GM19240 (cell line): ENCODE measurements around the gene LMX1B.
"Not testable (repeated sequence)": the region's sequence is repeated elsewhere in the genome, so short reads cannot be mapped to it uniquely, and the experiment has no call there.

Source experiments
- DNase-seq: peaks from one replicate; pipeline ENCODE4 v3.0.0; 2011; ENCODE audit warnings: low spot score; ENCODE audit not compliant: insufficient read length

The LMX1B gene

DNA sequence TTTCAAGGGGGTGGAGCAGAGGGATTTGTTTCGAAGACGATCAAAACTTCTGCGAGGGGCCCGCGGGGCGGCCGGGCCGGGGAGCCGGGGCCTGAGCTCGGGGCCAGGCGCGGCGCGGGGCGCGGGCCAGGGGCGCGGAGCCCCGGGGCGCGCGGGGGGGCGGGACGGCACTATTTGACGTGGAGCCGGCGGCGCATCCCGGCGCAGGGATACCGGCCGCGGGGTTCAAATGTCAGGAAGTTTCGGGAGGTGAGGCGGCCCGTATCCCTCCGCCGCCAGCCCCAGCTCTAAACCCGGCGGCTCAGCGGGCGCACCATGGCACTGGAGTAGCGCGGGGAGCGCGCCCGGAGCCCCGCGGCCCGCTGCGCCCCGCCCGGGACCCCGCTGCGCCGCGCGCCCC lies at the start of gene LMX1B:
Gene LMX1B (plus strand): TSS at position 278 of the 400 bp plus-strand sequence. CDS start 522 bp downstream, outside the sequence.
- DNase-seq = no peak

DNA sequence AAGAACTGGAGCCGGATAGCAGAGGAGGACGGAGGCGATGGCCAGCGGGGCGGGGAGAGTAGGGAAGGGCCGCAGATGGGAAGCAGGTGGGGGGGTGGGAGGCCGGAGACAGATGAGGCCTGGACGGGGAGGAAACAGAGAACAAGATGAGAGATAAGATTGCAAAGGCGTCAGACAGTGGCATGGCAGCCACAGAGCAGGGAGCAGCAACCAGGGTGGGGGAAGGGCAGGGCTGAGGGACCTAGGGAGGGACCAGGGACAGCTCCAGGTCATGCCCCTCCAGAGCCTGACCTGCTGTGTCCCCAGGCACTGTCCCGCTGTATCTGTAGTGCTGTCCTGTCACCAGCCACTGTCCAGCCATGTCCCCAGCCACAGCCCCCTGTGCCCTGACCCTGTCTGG lies 49.6 kb upstream of the LMX1B start:
- DNase-seq = no peak

DNA sequence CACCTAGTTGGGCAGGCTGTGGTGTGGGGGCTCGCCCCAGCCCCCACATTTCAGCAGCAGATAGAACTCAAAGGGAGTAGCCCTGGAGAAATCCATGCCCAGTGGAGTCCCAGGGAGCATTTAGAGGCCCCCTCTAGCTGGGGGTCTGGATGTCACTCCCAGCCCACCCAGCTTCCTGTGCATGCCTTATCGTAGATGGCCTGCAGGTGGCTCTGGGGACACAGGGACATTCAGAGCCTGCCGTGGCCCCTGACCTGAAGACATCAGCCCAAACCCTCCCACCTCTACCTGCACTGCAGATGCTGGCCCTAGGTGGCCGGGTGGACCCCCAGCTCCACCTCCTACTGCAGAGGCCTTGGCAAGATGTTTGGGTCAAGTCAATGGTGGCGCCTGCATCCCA lies 49.0 kb upstream of the LMX1B start:
- no peak for DNase-seq

DNA sequence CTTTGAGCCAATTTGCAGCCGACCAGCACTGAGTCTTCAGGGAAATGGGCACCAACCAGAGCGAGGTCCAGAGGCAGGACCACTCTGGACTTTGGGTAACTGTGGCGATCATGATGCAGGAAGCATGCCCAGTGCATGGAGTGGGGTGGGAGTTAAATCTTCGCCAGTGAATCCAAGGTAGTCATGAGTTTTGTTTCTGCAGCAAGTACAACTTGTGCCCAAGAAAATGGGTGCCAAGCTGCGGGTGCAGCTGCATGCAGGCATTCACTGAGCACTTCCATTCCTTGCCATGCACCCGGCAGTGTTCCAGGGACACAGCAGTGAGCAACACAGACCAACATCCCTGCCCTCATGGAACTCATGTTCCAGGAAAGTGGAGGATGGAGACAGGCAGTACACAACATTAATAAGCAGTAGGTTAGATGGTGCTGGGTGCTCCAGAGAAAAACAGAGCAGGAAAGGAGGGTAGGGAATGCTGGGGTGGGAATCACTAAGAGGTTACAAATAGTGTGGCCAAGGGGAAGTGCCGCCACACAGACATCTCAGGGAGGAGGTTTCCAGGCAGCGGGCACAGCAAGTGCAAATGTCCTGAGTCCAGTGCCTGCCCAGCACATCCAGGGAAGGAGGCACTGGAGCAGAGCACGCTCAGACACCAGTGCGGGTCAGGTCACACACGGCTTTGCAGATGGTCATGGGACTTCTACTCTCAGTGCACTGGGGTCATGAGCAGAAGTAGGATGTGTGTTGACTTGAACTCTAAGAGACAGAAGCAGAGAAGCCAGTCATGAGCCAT lies 48.2 kb upstream of the LMX1B start:
- DNase-seq = no peak

DNA sequence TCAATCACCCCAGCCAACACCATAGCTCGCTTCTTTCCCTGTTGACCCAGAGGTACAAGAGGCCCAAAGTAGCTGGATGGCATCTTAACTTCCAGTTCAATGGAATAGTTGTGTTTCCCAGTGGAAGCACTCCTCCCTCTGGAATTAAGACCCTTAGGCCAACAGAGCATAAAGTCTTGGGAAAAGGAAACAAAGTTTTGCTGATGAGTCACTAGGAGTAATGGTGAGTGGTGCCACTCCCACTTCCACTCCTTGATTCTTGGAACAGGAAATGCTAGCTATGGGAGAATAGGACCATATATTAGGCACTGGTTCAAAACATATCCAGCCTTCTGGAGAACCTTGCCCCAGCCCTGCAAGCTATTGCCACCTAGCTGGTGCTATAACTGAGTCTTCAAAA lies 44.7 kb upstream of the LMX1B start:
- no peak for DNase-seq

DNA sequence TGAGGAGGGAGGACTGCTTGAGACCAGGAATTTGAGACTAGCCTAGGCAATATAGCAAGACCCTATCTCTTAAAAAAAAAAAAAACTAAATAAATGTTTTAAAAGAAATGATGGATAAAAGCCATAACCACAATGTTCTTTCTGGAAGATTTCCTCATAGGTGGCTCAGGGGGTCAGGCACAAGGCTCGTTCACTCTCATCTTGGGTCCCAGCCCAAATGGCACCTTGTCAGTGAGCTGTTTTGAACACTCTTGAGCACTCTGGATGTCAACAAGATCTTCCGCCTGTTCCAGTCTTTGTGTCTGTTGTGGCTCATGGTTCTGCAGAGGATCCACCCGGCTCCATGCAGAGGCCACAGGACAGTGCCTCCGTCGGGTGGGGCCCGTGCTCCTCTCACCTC lies 35.7 kb upstream of the LMX1B start:
- DNase-seq = no peak

DNA sequence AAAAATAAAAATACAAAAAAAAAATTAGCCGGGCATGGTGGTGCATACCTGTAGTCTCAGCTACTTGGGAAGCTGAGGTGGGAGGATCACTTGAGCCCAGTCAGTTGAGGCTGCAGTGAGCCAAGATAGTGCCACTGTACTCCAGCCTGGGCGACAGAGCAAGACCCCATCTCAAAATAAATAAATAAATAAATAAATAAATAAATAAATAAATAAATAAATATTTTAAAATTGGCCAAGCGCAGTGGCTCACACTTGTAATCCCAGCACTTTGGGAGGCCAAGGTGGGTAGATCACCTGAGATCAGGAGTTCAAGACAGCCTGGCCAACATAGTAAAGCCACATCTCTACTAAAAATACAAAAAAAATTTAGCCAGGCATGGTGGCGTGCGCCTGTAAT lies 33.4 kb upstream of the LMX1B start:
- not testable (repeated sequence) for DNase-seq

DNA sequence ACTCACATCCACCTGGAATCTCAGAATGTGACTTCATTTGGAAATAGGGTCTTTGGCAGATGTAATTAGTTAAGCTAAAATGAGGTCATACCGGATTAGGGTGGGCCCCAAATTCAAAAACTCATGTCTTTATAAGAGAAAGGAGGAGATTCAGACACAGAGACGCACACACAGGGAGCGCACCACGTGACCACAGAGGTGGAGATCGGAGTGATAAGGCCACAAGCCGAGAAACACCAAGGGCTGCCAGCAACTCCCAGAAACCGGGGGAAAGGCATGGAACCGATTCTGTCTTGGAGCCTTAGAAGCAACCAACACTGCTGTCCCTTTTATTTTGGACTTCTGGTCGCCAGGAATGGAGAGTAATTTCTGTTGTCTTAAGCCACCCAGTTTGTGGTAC lies 31.8 kb upstream of the LMX1B start:
- DNase-seq = no peak

DNA sequence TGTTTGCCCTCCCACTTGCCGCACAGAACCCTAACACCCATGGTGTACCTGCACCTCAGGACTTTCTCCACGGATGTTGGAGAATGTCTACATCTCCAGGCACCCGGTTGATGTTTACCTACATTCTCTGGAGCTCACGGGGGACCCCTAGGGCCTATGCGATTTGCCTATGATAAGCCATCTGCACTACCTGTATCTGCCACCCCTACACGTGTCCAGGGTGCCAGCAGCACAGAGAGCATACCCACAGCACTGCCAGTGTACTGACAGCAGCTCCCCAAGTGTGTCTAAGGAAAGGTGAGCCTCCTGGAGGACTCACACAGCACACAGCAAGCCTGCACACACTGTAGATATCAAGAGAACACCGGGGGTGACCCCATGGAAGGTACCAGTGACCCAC lies 31.3 kb upstream of the LMX1B start:
- no peak for DNase-seq

DNA sequence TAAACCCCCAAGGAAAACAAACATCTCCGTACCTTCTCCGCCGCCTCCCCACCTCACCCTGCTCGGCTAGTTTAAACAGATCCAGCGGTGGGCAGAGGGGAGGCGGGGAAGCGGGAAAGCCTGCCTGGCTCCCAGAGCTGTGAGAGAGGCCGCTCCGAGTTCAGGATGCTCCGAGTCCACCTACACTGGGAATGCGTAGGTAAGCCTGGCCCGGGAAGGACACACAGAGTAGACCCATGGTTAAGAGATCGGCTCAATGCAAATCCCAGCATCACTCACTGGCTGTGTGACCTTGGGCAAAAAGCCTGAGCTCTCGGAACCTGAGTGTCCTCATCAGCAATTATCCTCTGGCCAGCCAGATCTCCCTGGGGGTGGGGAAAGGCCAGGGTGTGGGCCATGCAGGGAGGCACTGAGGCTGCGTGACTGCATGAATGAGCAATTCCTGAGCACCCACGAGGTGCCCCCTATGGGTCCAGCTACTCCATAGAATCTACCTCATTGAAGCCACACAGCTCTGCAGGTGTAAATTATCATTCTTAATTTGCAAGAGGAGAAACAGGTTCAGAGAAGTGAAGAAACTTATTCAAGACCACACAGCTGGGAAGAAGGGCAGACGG lies 30.5 kb upstream of the LMX1B start:
- DNase-seq = no peak

DNA sequence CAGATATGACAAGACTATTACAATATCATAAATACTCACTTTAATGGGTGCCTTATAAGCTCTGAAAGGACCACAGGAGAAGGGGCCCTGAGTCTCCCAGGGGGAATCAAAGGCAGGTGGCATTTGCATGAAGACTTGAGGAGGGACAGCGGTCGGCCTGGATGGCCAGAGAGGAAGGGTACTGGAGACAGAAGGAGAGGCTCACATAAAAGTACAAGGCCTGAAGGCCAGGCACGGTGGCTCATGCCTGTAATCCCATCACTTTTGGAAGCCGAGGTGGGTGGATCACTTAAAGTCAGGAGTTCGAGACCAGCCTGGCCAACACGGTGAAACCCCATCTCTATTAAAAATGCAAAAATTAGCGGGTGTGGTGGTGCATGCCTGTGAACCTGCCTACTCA lies 29.1 kb upstream of the LMX1B start:
- no peak for DNase-seq

DNA sequence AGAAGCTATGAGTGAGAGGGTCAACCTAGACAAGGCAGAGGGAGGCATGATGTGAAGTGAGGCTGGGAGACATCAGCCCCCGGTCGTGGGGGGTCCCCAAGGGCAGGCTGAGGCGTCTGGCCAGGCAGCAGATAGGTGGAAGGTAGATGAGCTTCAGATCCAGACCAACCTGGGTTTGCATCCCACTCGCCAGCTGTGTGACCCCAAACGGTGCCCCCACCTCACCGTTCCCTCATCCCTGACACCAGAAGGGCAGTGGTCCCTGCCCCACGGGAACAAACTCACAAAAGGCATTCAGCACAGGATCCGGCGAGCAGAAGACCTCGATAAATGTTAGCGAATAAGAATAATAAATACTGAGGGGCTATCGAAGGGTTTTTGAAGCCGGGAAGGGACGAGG lies 27.5 kb upstream of the LMX1B start:
- no peak for DNase-seq

DNA sequence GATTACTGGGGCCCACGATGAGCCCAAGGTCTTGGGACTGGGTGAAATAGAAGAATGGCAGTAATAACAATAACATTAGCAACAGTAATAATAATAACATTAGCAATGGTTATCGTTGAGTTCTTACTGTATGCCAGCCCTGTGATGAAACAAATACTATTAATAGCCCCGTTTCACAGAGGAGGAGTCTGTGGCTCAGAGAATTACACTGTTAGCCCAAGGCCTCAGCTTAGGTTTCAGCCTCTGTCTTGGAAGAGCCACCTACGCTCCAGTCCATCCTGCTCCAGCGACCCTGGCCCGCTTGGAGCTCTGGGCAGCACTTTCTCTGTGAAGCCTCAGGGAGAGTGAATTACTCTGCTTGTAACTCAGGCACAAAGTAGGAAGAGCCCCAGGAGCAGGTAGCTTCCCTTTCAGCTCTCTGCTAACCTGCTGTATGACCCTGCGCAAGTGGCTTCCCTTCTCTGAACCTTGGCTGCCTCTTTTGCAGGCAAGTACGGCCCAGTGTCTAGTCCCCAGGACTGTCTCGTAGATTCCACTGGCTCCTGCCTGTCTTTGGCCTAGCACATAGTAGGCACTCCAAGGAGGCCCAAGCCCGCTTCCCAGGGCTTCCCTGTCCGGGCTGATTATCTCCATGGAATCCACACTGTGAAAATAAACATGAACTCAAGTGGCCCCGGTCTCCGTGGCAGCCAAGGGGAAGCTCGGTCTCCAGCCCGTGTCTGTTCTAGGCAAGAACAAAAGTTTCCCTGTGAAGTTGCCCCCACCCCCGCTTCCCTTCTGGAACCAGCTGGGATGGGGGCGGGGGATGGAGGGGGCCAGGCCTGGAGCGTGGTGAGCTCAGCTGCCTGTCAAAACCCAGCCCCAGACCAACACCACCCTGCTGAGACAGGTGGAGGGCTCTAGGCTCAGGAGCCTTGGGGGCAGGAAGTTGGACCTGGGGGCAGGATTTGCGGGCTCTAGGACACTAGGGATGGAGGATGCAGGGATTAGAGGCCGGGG lies 26.2 kb upstream of the LMX1B start:
- DNase-seq = no peak

DNA sequence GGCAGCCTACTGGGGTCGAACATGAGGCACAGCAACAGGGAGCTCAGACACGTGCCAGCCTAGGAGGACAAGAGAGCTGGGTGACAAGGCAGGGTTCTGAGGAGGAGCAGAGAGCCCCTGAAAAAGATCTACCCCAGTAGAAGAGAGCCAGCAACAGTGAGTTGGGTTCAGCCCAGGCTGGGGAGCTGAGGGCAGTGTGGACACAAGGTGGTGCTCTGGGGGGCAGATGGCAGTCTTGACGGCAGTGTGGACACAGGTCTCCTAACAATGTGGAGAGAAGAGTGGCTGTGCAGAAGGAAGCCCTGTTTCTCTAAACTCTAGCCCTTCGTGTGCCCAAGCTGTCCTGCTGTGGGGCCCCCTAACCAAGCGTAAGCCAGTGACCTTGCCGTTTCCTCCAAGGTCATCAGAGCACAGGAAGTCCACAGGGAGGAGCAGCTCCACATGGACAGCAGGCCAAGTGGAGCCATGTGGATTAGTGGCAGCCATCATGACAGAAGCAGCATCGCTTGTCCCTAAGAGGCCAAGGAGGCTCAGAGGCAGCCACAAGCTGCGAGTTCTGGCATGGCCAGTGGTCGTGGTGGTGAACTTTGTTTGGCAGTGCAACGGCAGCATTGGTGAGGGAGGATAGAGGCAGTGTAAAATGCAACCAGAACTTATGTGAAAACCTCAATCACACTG lies 25.1 kb upstream of the LMX1B start:
- DNase-seq = no peak

DNA sequence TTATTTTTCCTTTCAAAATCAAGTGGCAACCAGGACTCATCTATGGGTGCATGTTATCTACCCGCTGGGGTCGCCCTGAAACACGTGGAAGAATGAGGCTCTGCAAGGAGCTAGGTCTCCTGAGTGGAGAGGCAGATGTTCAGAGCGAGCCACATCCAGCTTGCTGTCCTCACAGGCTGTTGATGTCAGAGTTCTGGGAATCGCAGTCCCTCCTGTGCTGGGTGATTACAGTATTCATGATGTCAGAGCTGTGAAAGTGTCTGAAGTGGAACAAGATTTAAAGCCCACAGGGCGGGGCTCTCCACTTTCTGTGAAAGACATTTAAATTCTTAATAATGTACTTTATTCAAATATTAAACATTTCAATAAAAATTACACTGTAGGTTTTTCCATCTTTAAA lies 24.4 kb upstream of the LMX1B start:
- DNase-seq = no peak

DNA sequence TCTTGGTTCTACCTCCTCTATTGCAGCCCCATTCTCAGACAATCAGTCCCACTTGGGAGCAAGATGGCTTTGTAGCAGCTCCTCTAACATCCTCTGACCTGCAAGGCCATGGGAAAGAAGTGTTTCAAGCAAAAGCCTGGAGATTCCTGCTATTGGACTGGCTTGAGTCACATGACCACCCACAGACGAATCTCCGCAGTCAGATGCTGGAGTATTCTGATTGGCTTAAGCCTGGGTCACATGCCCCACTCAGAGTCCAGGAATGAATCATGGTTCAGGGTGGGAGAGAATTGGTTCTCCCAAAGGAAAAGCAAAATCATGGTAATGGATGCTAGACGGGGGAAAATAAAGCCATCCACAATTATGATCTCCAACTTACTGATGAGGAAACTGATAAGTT lies 22.6 kb upstream of the LMX1B start:
- no peak for DNase-seq

DNA sequence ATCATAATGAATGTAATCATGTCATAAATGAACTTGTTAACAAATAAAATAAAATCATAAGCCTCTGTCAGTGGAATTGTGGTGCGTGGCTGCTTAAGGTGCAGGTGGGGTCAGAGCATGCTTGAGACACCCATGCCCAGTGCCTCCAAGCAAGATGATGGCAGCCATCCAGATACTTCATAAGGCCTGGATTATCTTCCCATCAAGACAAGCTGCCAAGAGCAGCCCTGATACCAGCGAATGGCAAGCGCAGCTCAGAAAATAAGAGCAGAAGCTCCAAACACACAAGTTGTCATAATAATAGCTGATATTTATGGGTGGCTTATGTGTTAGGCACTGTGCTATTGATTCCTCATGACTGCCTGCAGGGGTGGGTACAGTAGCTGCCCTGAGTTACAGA lies 21.8 kb upstream of the LMX1B start:
- no peak for DNase-seq

DNA sequence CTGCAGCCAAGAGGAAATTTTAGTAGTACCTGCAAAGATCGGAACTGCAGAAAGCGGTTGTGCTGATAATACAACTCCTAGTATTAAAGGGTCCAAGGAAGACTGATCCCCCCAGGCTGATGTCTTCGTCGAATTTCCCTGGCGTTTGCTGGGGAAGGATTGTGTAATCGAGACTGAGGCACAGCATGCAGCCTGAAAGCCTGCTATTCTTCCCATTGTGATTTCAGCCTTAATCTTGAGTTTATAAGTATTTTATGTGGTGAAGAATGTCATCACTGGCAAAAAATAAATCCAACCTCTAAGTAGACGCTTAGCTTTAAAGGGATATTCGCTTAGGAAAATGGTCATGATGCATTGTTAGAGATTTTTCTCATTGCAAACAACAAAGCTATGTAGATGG lies 21.3 kb upstream of the LMX1B start:
- DNase-seq = no peak

DNA sequence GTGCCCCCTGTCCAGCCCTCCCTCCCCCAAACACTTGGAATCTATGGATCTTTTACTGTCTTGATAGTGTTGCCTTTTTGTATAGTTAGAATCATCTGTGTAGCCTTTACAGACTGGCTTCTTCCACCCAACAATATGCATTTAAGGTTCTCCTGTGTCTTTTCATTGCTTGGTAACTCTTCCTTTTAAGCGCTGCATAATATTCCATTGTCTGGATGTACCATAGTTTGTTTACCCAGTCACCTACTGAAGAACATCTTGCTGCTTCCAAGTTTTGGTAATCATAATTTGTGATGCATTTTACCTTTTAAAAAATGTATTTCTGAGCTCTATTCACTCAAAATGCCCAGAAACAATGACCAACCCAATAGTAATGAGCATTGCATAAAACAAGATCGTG lies 17.7 kb upstream of the LMX1B start:
- no peak for DNase-seq

DNA sequence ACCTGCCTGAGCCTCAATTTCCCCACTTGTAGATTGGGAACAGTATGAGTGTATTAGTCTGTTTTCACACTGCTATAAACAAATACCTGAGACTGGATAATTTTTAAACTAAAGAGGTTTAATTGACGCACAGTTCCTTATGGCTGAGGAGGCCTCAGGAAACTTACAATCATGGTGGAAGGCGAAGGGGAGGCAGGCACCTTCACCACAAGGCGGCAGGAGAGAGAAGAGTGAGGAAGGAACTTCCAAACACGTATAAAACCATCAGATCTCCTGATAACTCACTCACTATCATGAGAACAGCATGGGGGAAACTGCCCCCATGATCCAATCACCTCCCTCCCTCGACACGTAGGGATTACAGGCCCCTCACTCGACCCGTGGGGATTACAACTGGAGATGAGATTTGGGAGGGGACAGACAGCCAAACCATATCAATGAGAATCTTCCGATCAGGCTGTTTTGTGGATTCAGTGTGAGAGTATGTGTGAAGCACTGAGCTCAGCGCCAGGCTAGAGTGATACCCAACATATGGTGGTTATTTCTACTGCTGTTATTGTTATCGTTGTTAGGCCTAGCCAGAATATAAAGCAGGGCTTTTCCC lies 14.6 kb upstream of the LMX1B start:
- no peak for DNase-seq
